HG03064 (cell line): ENCODE results near the gene CLDN19.
"Not testable (repeated sequence)": the region's sequence is repeated elsewhere in the genome, so short reads cannot be mapped to it uniquely, and the experiment has no call there.

Experiments
- ATAC-seq: cut with Tn5 transposase; IDR thresholded peaks from one replicate; pipeline ENCODE4 v1.9.1; 2021; ENCODE audit warnings: low read depth; ENCODE audit not compliant: unreplicated experiment

CLDN19 gene

DNA sequence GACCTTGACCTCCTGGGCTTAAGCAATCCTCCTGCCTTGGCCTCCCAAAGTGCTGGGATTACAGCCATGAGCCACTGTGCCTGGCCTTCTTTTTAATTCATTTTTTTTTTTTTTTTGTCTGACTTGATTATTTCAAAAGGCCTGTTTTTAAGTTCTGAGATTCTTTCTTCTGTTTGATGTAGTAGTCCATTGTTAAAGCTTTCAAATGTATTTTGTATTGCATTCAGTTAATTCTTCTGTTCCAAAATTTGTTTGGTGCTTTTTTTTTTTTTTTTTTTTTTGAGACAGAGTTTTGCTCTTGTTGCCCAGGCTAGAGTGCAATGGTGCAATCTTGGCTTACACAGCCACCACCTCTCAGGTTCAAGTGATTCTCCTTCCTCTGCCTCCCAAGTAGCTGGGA lies 25.6 kb downstream of the CLDN19 start:
- not testable (repeated sequence) for ATAC-seq

DNA sequence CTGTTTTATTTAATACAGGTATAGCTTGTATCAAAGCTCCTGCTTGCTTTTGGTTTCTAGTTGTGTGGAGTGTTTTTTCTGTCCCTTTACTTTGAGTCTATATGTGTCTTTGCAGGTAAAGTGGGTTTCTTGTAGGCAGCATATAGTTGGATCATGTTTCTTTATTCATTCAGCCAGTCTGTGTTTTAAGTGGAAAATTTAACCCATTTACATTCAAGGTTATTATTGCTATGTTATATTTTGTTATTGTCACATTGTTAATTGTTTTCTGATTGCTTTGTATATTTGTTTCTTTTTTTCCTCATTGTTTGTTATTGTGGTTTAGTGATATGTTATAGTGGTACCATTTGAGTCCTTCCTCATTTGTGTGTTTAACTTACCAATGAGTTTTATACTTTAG lies 26.7 kb downstream of the CLDN19 start:
- no peak for ATAC-seq

DNA sequence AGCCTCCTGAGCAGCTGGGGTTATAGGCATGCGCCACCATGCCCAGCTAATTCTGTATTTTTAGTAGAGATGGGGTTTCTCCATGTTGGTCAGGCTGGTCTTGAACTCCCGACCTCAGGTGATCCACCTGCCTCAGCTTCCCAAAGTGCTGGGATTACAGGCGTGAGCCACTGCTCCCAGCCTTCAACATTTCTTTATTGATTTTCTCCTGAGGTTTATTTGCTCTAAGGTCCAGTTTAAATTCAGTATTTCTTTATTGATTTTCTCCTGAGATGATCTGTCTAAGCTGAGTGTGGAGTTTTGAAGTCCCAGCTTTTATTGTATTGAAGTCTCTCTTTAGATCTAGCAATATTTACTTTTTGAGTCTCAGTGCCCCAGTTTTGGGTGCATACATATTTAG lies 27.2 kb downstream of the CLDN19 start:
- not testable (repeated sequence) for ATAC-seq

DNA sequence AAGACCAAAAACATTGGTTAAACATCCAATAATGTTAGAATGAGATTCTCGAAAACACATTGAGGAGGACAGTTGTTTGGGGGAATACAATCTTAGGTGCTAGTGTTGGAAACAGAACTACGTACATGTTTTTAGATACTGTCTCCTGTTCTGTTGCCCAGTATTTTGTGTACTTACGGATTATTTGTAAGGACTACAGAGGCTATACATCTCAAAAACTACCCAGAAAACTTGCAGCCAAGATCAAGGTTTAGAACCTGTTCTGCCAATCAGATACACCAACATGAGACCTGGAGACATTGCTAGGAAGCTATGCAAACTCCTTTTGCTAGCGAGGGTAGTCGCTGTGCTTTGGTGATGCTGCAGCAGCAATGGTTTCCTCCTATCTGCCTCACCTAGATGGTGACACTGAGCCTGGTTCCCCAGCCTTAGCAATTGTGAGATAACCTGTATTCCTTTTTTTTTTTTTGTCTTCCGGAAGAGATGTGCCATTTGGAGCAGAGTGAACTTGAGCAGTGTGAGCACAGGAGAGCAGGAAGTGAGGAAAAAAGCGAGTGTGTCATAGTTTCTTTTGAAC lies 36.1 kb downstream of the CLDN19 start:
- no peak for ATAC-seq

DNA sequence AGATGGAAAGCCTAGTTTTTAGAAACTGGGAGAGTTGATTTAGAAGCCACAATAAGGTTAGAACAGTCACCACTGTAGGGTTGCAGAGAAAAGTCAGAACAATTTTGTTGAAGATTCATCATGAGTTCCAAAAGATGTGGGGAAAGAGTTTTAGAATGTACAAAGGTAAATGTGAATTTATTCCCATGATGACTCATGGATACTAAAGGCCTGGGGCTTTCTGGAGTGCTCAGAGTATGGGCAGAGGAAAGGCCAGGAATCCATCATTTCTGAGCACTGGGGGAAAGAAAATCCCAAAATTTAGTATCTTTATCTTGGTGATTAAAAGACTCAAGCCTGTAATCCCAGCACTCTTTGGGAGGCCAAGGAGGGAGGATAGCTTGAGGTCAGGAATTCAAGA lies 40.0 kb downstream of the CLDN19 start:
- no peak for ATAC-seq

DNA sequence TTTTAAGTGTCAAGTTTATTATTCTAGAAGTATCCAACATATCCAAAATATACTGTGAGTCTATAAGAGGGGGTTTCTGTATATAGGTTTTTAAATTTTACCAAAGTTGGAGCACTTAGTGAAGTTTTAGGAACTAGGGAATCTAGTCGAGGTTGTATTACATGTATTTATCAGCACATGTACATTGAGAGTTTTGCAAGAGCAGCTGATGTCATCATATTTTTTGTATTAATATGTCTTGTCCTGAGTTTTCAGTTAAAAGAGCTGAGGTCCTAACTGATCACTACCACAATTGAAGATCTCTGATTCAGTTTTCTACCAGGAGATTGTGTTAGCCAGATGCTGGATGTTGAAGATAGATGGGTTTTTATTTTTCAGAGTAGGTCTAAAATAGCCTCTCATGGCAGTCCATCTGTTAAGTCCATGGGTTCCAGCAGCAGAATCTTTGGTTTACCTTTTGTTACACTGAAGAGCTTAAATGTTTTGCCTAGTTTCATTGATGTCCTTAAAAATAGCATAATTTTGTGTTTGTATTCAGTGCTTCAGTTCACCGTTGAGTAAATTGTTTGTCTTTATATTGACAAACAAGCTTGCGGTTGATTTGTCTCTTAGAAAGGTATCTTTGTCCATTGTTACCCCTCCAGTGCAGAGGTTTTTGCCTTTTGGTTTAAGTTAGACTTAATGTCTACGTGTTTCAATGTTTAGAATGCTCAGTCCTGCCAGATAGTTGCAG lies 41.8 kb downstream of the CLDN19 start:
- ATAC-seq = no peak

DNA sequence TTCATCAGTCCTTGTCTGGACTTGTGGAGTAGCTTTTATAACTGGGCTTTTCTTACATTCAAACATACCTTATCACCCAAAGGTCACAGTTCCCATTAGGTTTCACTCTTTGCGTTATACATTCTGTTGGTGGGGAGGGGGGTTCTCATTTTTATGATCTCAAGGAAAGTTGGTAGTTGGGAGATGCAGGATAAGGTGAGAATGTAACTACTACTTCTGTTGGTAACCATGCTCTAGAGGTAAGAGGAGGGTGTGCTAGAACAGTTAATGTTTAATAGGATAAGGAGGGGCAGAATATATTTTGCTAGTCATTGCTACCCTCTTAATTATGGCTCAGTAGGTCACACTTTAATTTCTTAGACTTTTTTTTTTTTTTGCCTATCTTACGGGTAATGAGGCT lies 47.1 kb downstream of the CLDN19 start:
- ATAC-seq = no peak

DNA sequence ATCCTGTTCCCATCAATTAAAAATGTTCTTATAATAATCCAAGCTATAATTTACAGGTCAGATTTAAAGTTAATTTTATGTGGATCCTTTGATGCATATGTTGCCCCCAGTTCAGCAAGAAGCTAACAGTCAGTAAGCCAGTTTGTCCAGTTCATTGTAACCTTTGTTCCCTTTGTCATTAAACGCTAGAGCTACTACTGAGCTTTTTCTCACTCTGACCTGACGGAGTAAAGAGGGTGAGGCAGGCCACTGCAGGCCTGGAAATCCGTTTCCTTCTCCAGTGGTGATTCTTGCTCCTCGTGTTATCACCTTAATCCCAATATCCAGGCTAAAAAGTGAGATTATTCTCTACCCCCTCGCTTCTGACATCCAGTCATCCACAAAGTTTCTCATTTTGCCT lies 47.6 kb downstream of the CLDN19 start:
- ATAC-seq = no peak

DNA sequence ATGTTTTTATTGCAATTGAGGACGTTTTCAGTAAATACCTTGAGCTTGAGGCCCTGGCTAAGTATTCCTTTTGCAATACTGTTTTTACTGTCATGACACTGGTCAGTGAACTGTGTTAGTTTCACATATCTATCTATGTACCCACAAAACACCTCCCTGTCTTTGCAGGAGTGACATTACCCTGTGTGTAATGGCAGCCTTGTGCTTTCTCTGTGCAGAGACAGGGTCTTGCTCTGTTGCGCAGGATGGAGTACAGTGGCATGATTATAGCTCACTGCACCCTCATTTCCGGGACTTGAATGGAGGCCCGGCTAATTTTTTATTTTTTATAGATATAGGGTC lies 48.9 kb downstream of the CLDN19 start:
- ATAC-seq = no peak

DNA sequence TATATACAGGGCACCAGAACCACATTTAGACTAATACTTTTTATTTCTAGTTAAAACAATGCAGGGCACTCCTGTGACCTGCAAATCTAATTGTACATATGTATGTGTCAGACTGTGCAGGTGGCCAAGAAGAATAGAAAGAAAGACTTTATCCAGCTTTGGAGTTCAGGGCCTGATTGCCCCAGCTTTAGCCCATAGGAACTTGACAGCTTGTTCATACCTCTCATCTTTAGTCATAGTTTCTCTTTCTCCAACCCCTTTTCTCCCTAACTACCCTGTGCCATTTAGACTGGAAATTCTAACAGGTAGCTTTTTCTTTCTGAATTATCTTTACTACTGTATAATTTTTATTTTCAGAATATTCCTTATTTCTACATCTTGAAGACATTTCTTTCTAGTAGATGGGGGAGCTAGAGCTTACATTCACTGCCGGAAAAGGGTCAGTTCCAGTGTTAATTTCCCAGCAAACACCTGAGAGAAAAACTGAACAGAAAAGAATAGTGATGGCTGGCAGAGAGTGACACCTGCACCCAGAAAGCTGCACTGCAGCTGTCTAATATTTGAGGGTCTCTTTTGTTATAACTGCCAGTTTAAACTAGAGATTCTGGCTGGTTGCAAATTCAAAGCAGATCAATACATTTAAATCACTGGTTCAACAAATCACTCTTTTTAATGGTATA lies 49.4 kb downstream of the CLDN19 start:
- ATAC-seq = no peak

DNA sequence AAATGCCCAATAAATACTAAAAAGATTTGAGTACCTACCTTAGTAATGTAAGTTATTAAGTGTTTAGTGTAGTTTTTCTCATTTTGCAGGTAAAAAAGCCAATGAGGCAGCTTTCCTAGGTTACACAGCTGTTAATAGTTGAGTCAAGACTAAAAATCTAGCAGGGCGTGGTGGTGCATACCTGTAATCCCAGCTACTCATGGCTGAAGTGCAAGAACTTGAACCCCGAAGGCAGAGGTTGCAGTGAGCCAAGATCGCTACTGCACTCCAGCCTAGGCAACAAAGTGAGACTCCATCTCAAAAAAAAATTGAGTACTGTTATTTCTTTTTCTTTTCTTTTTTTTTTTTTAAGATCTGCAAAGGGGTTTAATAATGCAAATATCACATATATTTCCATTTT lies 50.1 kb downstream of the CLDN19 start:
- no peak for ATAC-seq

DNA sequence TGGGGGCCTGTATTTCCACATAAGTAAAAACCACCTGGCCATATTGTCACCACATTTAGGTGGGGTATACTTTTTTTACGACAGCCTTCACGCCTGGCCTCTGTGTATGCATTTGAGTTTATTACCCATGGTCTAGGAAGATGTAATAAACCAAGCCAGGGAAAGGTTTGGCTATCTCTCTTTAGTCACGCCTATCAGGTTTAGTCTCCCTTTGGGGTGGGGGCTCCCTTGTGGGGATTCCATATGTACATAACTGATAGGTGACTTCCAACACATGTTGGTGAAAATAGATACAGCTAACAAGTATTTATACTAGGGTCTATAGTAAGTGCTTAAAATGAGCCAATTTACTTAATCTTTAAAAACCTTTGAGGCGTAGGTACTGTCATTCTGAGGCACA lies 53.6 kb downstream of the CLDN19 start:
- ATAC-seq = no peak

DNA sequence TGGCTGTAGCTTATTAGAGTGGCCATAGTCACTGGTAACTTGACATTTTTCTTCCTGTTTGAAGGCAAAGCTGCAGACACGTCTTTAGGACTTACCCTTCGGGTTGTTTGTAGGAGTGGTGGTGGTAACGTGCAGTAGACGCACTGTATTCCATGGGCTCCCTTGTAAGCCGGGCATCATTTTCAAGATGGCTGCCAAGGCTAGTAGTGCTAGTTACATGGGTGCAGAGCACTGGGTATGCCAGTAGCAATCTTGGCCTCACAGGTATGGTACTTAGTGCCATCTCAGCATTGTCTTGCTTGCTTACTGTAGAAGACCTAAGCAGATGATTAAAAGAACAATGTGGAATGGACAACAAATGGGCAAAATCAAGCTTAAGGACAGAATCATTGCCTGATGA lies 55.9 kb downstream of the CLDN19 start:
- no peak for ATAC-seq
